SK-N-SH (cell line): ENCODE data around the gene PRKD3.

ENCODE experiments used
- GATA2 ChIP-seq: sonication (generic); formaldehyde crosslinking; IDR thresholded peaks from 2 replicates; pipeline ENCODE4 v1.5.0; 2020; ENCODE audit warnings: mild to moderate bottlenecking, missing genetic modification reagents
- JUND ChIP-seq: IDR thresholded peaks from 2 replicates; pipeline ENCODE4 v1.4.0; 2012
- TF ChIP-seq, protein P1 (sequence below): fragments of 200-600 bp; sonication (generic); IDR thresholded peaks from 2 replicates; pipeline ENCODE4 v1.6.1; 2017; ENCODE audit warnings: antibody characterized with exemption, mild to moderate bottlenecking, moderate library complexity
- TF ChIP-seq, protein P2 (sequence below): IDR thresholded peaks from 2 replicates; pipeline ENCODE4; 2012

DNA sequence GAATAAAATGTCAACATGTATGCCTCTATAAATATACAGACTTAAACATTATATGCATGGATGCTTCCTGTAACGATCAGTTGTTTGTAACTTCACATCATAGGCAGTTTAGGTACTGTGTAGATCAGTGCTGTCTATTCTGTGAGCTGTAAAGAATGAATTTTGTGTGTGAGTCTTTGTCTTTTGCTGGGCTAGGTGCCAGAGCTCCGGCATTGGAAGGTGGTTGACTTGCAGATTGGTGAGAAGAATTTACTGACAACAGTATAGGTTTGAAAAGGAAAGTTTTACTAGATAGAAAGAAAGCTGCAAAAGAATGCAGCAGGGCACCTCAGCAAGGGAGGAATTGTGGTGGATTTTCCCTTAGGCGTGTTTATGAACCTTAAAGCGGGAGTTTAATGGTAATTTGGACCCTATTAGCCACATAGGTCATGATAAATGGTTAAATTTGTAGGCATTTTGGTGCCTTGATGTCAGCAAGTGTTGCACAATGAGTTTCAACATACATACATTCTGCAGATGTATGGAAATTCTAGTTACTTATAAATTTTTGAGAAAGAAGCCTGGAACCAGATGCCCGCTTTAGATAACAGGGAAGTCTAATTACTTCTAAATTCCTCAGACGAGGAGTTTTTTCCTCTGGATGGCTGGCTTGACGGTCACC, 13.1 kb upstream of the PRKD3 start:
- TF ChIP-seq, protein P1, sequence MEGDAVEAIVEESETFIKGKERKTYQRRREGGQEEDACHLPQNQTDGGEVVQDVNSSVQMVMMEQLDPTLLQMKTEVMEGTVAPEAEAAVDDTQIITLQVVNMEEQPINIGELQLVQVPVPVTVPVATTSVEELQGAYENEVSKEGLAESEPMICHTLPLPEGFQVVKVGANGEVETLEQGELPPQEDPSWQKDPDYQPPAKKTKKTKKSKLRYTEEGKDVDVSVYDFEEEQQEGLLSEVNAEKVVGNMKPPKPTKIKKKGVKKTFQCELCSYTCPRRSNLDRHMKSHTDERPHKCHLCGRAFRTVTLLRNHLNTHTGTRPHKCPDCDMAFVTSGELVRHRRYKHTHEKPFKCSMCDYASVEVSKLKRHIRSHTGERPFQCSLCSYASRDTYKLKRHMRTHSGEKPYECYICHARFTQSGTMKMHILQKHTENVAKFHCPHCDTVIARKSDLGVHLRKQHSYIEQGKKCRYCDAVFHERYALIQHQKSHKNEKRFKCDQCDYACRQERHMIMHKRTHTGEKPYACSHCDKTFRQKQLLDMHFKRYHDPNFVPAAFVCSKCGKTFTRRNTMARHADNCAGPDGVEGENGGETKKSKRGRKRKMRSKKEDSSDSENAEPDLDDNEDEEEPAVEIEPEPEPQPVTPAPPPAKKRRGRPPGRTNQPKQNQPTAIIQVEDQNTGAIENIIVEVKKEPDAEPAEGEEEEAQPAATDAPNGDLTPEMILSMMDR = no peak
- TF ChIP-seq JUND (no peak), GATA2 (CRISPR knock-in tag) (no peak)
- TF ChIP-seq, protein P2, sequence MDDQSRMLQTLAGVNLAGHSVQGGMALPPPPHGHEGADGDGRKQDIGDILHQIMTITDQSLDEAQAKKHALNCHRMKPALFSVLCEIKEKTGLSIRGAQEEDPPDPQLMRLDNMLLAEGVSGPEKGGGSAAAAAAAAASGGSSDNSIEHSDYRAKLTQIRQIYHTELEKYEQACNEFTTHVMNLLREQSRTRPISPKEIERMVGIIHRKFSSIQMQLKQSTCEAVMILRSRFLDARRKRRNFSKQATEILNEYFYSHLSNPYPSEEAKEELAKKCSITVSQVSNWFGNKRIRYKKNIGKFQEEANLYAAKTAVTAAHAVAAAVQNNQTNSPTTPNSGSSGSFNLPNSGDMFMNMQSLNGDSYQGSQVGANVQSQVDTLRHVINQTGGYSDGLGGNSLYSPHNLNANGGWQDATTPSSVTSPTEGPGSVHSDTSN = no peak
